GM18519 (cell line): ENCODE measurements around the gene ASXL2.
"Not testable (repeated sequence)": the region's sequence is repeated elsewhere in the genome, so short reads cannot be mapped to it uniquely, and the experiment has no call there.

Experiments used
- ATAC-seq: cut with Tn5 transposase; IDR thresholded peaks from one replicate; pipeline ENCODE4 v1.9.1; 2021; ENCODE audit warnings: mild to moderate bottlenecking, moderate library complexity; ENCODE audit not compliant: unreplicated experiment, low FRiP score

Gene ASXL2

GRCh38 chr2:25878361-25879132 is at the start of gene ASXL2:
Gene ASXL2, minus strand, starts transcription at chr2:25878487. Its CDS starts 265 bp downstream, at chr2:25878222.
- peak; percentile 86 for ATAC-seq

DNA sequence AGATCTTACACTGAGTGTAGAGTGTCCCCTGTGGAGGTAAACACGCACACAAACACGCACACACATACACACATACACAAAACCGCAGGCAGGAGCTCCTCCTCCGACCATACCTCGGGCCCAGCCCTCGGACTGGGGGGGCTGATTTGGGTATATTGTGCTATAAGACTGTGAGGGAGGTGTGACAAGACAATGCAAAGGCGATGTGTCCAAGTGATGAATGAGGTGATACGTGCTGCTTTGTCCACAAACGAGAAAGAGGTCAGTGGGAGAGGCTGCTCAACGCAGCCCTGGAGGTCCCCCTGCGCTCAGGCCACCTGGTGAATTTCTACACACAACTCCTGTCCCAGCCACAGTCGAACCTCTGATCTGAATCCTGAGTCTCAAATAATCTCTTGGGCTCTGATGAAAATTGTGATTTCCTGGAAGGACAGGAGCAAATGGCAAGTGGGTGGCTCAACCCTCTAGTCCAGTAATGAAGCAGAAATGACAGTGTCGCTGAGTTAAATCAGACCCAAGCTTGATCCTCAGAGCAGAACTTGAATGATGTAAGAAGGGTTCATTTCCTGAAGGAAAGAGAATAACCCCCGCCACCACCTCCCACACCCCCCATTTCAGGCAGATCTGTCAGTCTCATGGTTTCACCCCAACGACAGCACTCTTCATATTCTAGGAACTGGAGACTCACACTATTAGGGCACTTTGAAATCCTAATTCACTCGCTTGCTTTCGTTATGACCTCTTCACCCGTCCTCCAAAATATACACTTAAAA is 48.9 kb upstream of the ASXL2 start:
- ATAC-seq: no peak

- ATAC-seq: no peak
Observed at GRCh38 chr2:25922501-25922900, 44.2 kb upstream of the ASXL2 start.

DNA sequence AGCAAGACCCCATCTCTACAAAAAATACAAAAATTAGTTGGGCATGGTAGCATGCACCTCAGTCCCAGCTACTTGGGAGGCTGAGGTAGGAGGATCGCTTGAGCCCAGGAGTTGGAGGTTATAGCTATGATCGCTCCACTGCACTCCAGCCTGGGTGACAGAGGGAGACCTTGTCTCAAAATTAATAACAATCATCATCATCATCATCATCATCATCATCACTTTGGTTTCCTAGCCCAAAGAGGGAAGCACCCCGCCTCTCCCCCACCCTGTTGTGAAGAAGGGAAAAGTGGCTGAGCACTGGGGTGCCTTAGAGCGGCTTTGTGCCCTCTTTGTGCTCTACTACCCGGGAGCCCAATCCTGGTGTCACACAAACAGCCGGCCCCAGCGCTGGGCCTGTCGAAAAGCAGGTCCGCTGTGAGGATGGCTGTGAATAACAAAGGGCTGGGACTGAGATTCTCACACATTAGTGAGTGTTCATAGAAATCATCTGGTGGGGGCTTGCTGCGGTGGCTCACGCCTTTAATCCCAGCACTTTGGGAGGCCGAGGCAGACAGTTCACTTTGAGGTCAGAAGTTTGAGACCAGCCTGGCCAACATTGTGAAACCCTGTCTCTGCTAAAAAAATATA is 42.6 kb upstream of the ASXL2 start:
- ATAC-seq: no peak

DNA sequence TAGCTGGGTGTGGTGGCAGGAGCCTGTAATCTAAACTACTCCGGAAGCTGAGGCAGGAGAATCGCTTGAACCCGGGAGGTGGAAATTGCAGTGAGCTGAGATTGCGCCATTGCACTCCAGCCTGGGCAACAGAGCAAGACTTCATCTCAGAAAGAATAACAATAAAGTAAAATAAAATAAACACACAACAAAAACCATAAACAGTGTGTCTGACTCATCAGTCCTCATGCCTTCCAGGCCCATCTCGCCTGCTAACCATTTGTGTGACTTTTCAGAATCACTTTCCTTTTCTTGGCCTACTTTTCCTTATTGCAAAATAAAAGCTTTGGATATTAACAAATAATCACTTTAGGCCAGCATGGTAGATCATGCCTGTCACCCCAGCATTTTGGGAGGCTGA is 42.0 kb upstream of the ASXL2 start:
- no peak for ATAC-seq

- no peak for ATAC-seq
Observed at GRCh38 chr2:25917832-25918231, 39.5 kb upstream of the ASXL2 start.

- not testable (repeated sequence) for ATAC-seq
Observed at GRCh38 chr2:25917411-25917810, 39.1 kb upstream of the ASXL2 start.

- not testable (repeated sequence) for ATAC-seq
Observed at GRCh38 chr2:25915944-25916772, 37.9 kb upstream of the ASXL2 start.

DNA sequence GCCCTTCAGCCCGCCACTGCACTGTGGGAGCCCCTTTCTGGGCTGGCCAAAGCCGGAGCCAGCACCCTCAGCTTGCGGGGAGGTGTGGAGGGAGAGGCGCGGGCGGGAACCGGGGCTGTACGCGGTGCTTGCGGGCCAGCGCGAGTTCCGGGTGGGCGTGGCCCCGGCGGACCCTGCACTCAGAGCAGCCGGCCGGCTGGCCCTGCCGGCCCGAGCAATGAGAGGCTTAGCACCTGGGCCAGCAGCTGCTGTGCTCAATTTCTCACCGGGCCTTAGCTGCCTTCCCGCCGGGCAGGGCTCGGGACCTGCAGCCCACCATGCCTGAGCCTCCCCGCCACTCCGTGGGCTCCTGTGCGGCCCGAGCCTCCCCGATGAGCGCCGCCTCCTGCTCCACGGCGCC is 37.1 kb upstream of the ASXL2 start:
- not testable (repeated sequence) for ATAC-seq

GRCh38 chr2:25913696-25913973 is 35.3 kb upstream of the ASXL2 start:
- ATAC-seq: not testable (repeated sequence)

- ATAC-seq: no peak
Observed at GRCh38 chr2:25912851-25913695, 34.8 kb upstream of the ASXL2 start.

- not testable (repeated sequence) for ATAC-seq
Observed at GRCh38 chr2:25909574-25909973, 31.3 kb upstream of the ASXL2 start.

DNA sequence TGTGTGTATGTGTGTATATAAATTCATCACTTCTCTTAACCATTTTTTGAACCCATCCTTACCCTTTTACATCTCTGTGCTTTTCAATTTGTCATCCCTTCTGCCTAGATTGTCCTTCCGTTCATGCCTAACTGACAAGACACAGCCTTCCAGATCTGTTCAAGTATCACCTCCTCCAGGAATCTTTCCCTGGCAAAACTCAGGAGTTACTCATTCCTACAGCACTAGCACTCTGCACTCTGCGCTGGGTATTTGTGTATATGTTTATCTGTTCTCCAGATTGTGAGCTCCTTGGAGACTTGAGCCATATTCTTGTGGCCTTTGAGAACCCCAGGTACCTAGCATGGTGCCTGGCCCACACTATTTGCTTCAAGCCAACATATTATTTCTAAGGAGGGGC is 26.8 kb upstream of the ASXL2 start:
- no peak for ATAC-seq

DNA sequence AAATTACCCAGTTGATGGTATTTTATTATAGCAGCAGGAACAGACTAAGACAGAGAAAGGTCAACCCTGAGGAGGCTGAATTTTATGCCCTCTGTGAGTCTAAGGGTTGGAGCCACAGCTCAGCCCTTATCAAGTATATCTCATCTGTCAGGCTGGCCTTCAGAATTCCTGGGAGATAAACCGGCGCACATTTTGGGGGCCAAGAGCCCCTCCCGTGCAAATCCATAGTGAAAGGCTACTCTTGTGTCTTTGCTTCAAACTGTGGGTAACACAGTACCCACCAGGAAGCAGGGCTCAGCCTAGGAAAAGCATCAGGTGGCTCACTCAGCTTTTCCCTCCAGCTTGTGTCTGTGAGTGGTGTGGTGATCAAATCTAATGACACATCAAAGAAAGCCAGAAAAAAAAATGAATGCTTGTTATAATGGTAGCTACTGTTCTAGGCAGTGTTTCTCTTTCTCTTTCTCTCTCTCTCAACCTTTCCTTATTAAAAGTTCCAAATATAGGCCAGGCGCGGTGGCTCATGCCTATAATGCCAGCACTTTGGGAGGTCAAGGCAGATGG is 25.0 kb upstream of the ASXL2 start:
- ATAC-seq: no peak

GRCh38 chr2:25899404-25899970 is 21.2 kb upstream of the ASXL2 start:
- no peak for ATAC-seq

DNA sequence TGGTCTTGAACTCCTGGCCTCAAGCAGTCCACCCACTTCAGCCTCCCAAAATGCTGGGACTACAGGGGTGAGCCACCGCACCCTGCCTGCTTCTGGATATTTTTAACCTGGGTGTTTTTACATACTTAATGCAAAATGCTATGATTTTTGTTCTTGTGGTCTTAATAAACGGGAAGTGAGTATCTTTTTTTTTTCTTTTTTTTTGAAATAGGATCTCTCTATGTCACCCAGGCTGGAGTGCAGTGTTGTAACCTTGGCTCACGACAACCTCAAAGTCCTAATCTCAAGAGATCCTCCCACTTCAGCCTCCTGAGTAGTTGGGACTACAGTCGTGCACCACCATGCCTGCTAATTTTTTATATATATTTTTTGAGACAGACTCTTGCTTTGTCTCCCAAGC is 19.2 kb upstream of the ASXL2 start:
- ATAC-seq: no peak

- not testable (repeated sequence) for ATAC-seq
Observed at GRCh38 chr2:25896308-25896707, 18.0 kb upstream of the ASXL2 start.

GRCh38 chr2:25895610-25896009 is 17.3 kb upstream of the ASXL2 start:
- no peak for ATAC-seq

GRCh38 chr2:25895018-25895417 is 16.7 kb upstream of the ASXL2 start:
- ATAC-seq: no peak
